DOHH2 (cell line): ENCODE measurements around the gene PDIK1L.
A peak's percentile ranks its signal among the peaks of the same experiment; 100 is the strongest.

Experiments used
- H3F3A ChIP-seq: fragments of 200-600 bp; sonication (generic), shearing (Covaris generic); 2 replicates; pipeline ENCODE4 v1.6.0; 2016; ENCODE audit warnings: antibody characterized with exemption, mild to moderate bottlenecking; ENCODE audit not compliant: control insufficient read depth, insufficient read depth
- H3K27ac ChIP-seq: fragments of 200-600 bp; sonication (generic); 2 replicates; pipeline ENCODE4 v1.5.1; 2014; ENCODE audit warnings: low read depth, mild to moderate bottlenecking, low read length, moderate library complexity
- H3K27me3 ChIP-seq: fragments of 200-600 bp; sonication (generic); 2 replicates; pipeline ENCODE4 v1.6.1; 2014; ENCODE audit warnings: mild to moderate bottlenecking, low read length, mixed read lengths; ENCODE audit not compliant: control insufficient read depth
- H3K36me3 ChIP-seq: fragments of 200-600 bp; sonication (generic); 2 replicates; pipeline ENCODE4 v1.6.1; 2014; ENCODE audit warnings: mild to moderate bottlenecking, low read length, moderate library complexity, mixed read lengths; ENCODE audit not compliant: control insufficient read depth
- H3K4me1 ChIP-seq: fragments of 200-600 bp; sonication (generic); 2 replicates; pipeline ENCODE4 v1.6.1; 2014; ENCODE audit warnings: mild to moderate bottlenecking, low read length, mixed read lengths; ENCODE audit not compliant: control insufficient read depth
- H3K4me2 ChIP-seq: fragments of 200-600 bp; sonication (generic); 2 replicates; pipeline ENCODE4 v1.6.0; 2014; ENCODE audit warnings: mild to moderate bottlenecking, low read length, moderate library complexity
- H3K4me3 ChIP-seq: fragments of 200-600 bp; sonication (generic); 2 replicates; pipeline ENCODE4 v1.5.1; 2014; ENCODE audit warnings: mild to moderate bottlenecking, low read length, mixed read lengths
- H3K79me2 ChIP-seq: fragments of 200-600 bp; sonication (generic); 2 replicates; pipeline ENCODE4 v1.6.1; 2014; ENCODE audit warnings: mild to moderate bottlenecking, low read length, mixed read lengths; ENCODE audit not compliant: control insufficient read depth
- H3K9me2 ChIP-seq: fragments of 200-600 bp; sonication (generic); replicated peaks from 2 replicates; pipeline ENCODE4 v1.6.1; 2014; ENCODE audit warnings: mild to moderate bottlenecking, low read length, mixed read lengths; ENCODE audit not compliant: control insufficient read depth
- H3K9me3 ChIP-seq: fragments of 200-600 bp; sonication (generic); 2 replicates; pipeline ENCODE4 v1.6.1; 2014; ENCODE audit warnings: antibody characterized with exemption, low read length, mixed read lengths; ENCODE audit not compliant: control insufficient read depth, insufficient read depth
- H4K20me1 ChIP-seq: fragments of 200-600 bp; sonication (generic); 2 replicates; pipeline ENCODE4 v1.6.0; 2014; ENCODE audit warnings: low read depth, mild to moderate bottlenecking, antibody characterized with exemption, low read length, moderate library complexity; ENCODE audit not compliant: control insufficient read depth, insufficient read depth
- CTCF ChIP-seq: fragments of 200-600 bp; sonication (generic); IDR thresholded peaks from one replicate; pipeline ENCODE4 v1.5.1; 2014; ENCODE audit warnings: antibody characterized with exemption, mild to moderate bottlenecking, low read depth, low read length; ENCODE audit not compliant: poor library complexity, severe bottlenecking
- EZH2phosphoT487 ChIP-seq: fragments of 200-600 bp; sonication (generic); IDR thresholded peaks from 2 replicates; pipeline ENCODE4 v1.6.1; 2017; ENCODE audit warnings: borderline replicate concordance, mild to moderate bottlenecking, antibody characterized with exemption, low read length, moderate library complexity, mixed read lengths

The PDIK1L gene

DNA sequence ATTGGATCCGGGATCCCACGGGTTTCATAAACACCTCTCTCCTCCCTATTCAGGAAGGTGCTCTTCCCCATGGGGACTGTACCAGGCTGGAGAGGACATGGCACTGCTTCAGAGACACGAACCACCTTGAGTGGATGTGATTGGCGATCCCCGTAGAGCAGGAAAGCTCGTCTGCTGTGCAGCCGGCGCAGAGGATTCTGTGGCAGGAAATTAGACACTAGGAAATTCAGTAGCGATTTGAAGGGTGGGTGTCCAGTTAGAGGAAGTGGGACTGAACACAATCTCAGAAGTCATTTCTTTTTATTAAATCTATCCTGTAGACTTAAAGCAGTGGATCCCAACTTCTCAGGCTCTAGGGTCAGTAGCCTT, 767 bp downstream of the PDIK1L start:
- Histone ChIP-seq H3K36me3 (peaks cover 34% of the 10 kb centered on the region), H3K79me2 (peaks cover 33% of the 10 kb centered on the region), H3K9me3 (no peaks in the 10 kb centered on the region), H3F3A (0 out of 2 replicates have a peak, but pooled peaks cover 4% of the 10 kb centered on the region), H3K4me3 (peak overlapping the region; percentile 95), H3K4me2 (peak overlapping the region; percentile 93), H3K4me1 (peaks cover 26% of the 10 kb centered on the region), H4K20me1 (no peaks in the 10 kb centered on the region), H3K27ac (peak overlapping the region; percentile 60), H3K27me3 (no peaks in the 10 kb centered on the region), H3K9me2 (no peaks in the 10 kb centered on the region)
- TF ChIP-seq EZH2phosphoT487, result no peak

- Histone ChIP-seq H3K36me3 (peaks cover 47% of the 10 kb centered on the region), H4K20me1 (no peaks in the 10 kb centered on the region), H3K4me1 (peaks cover 26% of the 10 kb centered on the region), H3K9me2 (no peaks in the 10 kb centered on the region), H3F3A (0 out of 2 replicates have a peak, but pooled peaks cover 4% of the 10 kb centered on the region), H3K79me2 (peaks cover 33% of the 10 kb centered on the region), H3K27me3 (no peaks in the 10 kb centered on the region), H3K4me3 (no peak overlapping the region), H3K27ac (no peak overlapping the region), H3K4me2 (no peak overlapping the region), H3K9me3 (no peaks in the 10 kb centered on the region)
- TF ChIP-seq EZH2phosphoT487, result no peak
- TF ChIP-seq CTCF, result no peak
These were observed 2.7 kb downstream of the PDIK1L start for GRCh38 chr1:26114165-26114927.

DNA sequence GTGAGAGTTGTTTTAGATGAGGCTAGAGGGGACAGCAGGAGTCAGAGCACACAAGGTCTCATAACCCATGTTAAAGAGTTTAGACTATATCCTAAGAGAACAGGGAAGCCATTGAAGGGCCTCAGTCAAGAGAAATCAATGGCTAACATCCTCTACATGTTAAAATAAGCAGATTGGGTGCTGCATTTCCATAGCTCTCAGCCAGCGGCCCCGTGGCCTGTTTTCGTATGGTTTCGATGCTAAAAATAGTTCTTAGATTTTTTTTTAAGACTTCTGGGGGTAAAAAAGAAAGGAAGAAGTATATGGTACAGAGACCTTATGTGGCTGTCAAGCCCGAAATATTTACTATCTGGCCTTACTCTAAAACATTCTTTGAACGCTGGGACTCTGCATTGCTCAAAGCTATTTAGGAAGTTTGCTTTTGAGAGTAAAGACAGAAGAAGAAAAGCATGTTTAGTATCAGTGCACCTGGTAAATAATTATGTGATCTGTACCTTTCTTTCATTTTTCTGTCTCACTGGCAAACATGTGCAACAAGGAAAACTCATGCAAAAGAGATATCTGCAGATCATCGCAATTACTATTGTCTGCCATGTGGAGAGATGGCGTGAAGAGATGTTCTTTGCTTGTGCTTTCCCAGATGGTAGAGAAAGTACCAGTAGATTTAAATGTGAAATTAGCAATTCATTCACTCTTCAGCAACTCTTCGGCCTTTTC, 8.4 kb downstream of the PDIK1L start:
- Histone ChIP-seq H3K27me3 (no peaks in the 10 kb centered on the region), H3K27ac (no peak overlapping the region), H4K20me1 (no peaks in the 10 kb centered on the region), H3K4me2 (no peak overlapping the region), H3K36me3 (peaks cover 56% of the 10 kb centered on the region), H3F3A (0 out of 2 replicates have a peak, but pooled peaks cover under 1% of the 10 kb centered on the region), H3K9me3 (no peaks in the 10 kb centered on the region), H3K79me2 (peaks cover 8% of the 10 kb centered on the region), H3K4me1 (peaks cover 5% of the 10 kb centered on the region; the same call in 1 of the 2 replicates), H3K4me3 (no peak overlapping the region), H3K9me2 (no peaks in the 10 kb centered on the region)
- TF ChIP-seq CTCF, result no peak
- no peak for TF ChIP-seq EZH2phosphoT487
